Epithelial cell of esophagus (primary cell): ENCODE results near the gene DBN1.

ENCODE experiments used
- DNase-seq: peaks from one replicate; pipeline ENCODE4 v3.0.0; 2010; ENCODE audit warnings: low read depth
- H3K4me3 ChIP-seq: 2 replicates; pipeline ENCODE4 v1.5.1; 2011; ENCODE audit warnings: mild to moderate bottlenecking, low read length, control low read depth
- CTCF ChIP-seq: IDR thresholded peaks from 2 replicates; pipeline ENCODE4 v1.5.1; 2011; ENCODE audit warnings: low read depth, mild to moderate bottlenecking, low read length, control low read depth, inconsistent platforms; ENCODE audit not compliant: insufficient read depth; ENCODE audit errors: missing control alignments

Gene DBN1

GRCh38 chr5:177433658-177434217, 39.7 kb downstream of the DBN1 start:
- no peak for TF ChIP-seq CTCF
- H3K4me3 ChIP-seq = no peak overlapping the region
- DNase-seq = no peak

- no peak for TF ChIP-seq CTCF
- no peak overlapping the region for H3K4me3 ChIP-seq
- no peak for DNase-seq
These were observed 40.4 kb downstream of the DBN1 start for GRCh38 chr5:177432839-177433657.

GRCh38 chr5:177432143-177432838, 41.1 kb downstream of the DBN1 start:
- TF ChIP-seq CTCF = no peak
- DNase-seq = no peak
- no peak overlapping the region for H3K4me3 ChIP-seq

GRCh38 chr5:177431317-177432142, 41.9 kb downstream of the DBN1 start:
- no peak for DNase-seq

GRCh38 chr5:177430972-177431316, 42.5 kb downstream of the DBN1 start:
- DNase-seq = no peak
- H3K4me3 ChIP-seq = no peak overlapping the region
- TF ChIP-seq CTCF = no peak

More at GRCh38 chr5:177431317-177432142, 41.9 kb downstream of the DBN1 start:
- H3K4me3 ChIP-seq = no peak overlapping the region
- TF ChIP-seq CTCF = no peak

- H3K4me3 ChIP-seq = no peak overlapping the region
- TF ChIP-seq CTCF = no peak
- DNase-seq = peak; percentile 72
These were observed 43.1 kb downstream of the DBN1 start for GRCh38 chr5:177430140-177430951.
